Left lung (tissue), 10 donors: Measurements from ENCODE around the gene ANGPTL4. TPM values are rescaled to one million over a fixed set of nuclear protein-coding genes. Genes with fewer than 3 reads are reported as not detected.

Experiments used
- ATAC-seq: fragments of 200-7000 bp; cut with Tn5 transposase; one replicate; pipeline ENCODE4 v1.9.1; 2020; ENCODE audit warnings: moderate library complexity
- DNase-seq, 4 donors: peaks; one replicate each; pipeline ENCODE4 v3.0.0-alpha.2; 2013 to 2020
- H3K27ac ChIP-seq, 2 donors: fragments of 200-600 bp; sonication (generic) in 1 of 2; one replicate each; pipeline versions ENCODE4 v1.5.0 to v1.8.0; 2020 to 2021
- H3K27me3 ChIP-seq, 2 donors: fragments of 200-600 bp; sonication (generic) in 1 of 2; one replicate each; pipeline versions ENCODE4 v1.5.0 to v1.8.0; 2020 to 2021
- H3K36me3 ChIP-seq, 2 donors: fragments of 200-600 bp; sonication (generic) in 1 of 2; one replicate each; pipeline versions ENCODE4 v1.5.0 to v1.8.0; 2020 to 2021
- H3K4me1 ChIP-seq, 2 donors: fragments of 200-600 bp; one replicate each; pipeline ENCODE4 v1.8.0; 2021
- H3K4me3 ChIP-seq, 2 donors: fragments of 200-600 bp; sonication (generic) in 1 of 2; one replicate each; pipeline versions ENCODE4 v1.5.0 to v1.8.0; 2020 to 2021; ENCODE audit warnings: mild to moderate bottlenecking in 1 of 2
- H3K9me3 ChIP-seq, 2 donors: fragments of 200-600 bp; sonication (generic) in 1 of 2; one replicate each; pipeline versions ENCODE4 v1.5.0 to v1.8.0; 2020 to 2021
- CTCF ChIP-seq, 2 donors: fragments of 200-600 bp; sonication (generic) in 1 of 2; IDR thresholded peaks; one replicate each; pipeline versions ENCODE4 v1.5.0 to v1.8.0; 2021; ENCODE audit warnings: antibody characterized with exemption in 2 of 2
- intact Hi-C, 2 donors: fragments of 100-400 bp; cut with DNase I; formaldehyde crosslinking; loops; one replicate each; pipeline versions ENCODE4 v1.11.2 to v1.14.2; 2022
- polyA plus RNA-seq, 6 donors: library from polyadenylated mRNA; unstranded; fragments of 120-200 nt; gene quantifications; one replicate each; pipeline ENCODE4 v1.2.1, GENCODE V29; 2013; ENCODE audit not compliant: insufficient read length in 6 of 6
- total RNA-seq, 2 donors: library from RNA; stranded (reverse); fragmentation: NEBNext Ultra II Directional; extraction: Animal tissue kit (Norgen Biotek cat#: 25700); gene quantifications; one replicate each; pipeline ENCODE4 v1.2.1, GENCODE V29; 2021
- donor health status: DM: no; HTN: yes; CAD: no.
- donor health status: DM: no; HTN: no; CAD: no.

The ANGPTL4 gene
- total and polyA plus RNA-seq, 8 donors, result 2.5 to 24.8 (median 4.3) TPM

DNA sequence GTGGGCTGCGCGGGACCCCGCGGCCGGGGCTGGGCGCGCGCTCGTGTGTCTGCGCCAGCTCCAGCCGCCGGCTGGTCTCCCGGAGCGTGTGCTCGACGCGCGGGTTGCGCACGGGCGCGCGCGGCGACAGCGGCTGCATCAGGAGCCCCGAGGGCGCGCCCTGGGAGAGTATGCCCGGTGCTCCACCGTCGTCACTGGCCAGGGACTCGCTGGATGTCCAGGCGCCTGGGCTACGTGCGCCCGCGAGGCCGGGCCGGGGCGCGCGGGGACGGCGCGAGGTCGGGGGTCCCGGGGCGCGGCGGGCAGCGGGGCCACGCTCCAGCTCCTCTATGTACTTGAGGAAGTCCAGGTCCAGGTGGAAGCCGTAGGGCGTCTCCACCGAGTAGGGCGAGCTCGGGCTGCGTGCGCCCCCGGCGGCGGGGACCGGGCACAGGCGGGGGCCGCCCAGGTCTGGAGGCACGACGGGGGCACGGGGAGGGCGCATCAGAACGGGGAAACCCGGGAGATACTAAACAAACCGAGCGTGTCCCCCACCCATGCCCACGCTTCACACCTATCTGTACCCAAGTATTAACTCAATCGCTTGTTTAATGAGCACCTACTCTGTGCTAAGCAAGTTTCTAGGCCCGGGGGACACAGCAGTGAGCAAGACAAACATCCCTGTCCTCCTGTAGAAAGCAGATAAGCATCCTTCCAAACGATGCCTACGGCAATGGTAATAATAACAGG, 28.4 kb upstream of the ANGPTL4 start:
- ATAC-seq (peak; percentile 31), DNase-seq (no peak)
- H3K4me3 ChIP-seq, result peak overlapping the region in 1 of 2 donors; percentile 14
- intact Hi-C loops, result no loop called here
- H3K9me3 ChIP-seq, result no peaks in the 10 kb centered on the region
- H3K4me1 ChIP-seq, result peaks cover 0 to 45% of the 10 kb centered on the region in 2 donors
- peak overlapping the region in 1 of 2 donors; percentile 18 for H3K27ac ChIP-seq
- no peaks in the 10 kb centered on the region for H3K36me3 ChIP-seq
- no peak for TF ChIP-seq CTCF (IDR thresholded peaks at IDR 0.05)
- H3K27me3 ChIP-seq, result peaks cover 24 to 69% of the 10 kb centered on the region in 2 donors

DNA sequence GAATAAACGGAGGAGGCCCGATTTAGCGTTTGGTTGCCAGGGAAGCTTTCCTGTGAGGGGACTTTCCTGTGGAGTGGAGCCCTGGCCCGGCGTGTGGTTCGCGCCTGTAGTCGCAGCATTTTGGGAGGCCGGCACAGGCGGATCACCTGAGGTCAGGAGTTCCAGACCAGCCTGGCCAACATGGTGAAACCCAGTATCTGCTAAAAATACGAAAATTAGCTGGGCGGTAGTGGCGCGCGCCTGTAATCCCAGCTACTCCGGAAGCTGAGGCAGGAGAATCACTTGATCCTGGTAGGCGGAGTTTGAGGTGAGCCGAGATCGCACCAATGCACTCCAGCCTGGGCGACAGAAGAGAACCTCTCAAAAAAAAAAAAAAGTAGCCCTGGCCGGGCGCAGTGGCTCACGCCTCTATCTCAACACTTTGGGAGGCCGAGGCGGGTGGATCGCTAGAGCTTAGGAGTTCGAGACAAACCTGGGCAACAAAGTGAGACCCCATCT, 27.8 kb upstream of the ANGPTL4 start:
- no peak overlapping the region for H3K4me3 ChIP-seq
- intact Hi-C loops, result no loop called here
- TF ChIP-seq CTCF (IDR thresholded peaks at IDR 0.05), result no peak
- H3K27ac ChIP-seq, result peak overlapping the region in 1 of 2 donors; percentile 18
- peaks cover 24 to 75% of the 10 kb centered on the region in 2 donors for H3K27me3 ChIP-seq
- no peaks in the 10 kb centered on the region for H3K36me3 ChIP-seq
- peaks cover 0 to 48% of the 10 kb centered on the region in 2 donors for H3K4me1 ChIP-seq
- DNase-seq (no peak), ATAC-seq (peak; percentile 25)
- H3K9me3 ChIP-seq, result no peaks in the 10 kb centered on the region

DNA sequence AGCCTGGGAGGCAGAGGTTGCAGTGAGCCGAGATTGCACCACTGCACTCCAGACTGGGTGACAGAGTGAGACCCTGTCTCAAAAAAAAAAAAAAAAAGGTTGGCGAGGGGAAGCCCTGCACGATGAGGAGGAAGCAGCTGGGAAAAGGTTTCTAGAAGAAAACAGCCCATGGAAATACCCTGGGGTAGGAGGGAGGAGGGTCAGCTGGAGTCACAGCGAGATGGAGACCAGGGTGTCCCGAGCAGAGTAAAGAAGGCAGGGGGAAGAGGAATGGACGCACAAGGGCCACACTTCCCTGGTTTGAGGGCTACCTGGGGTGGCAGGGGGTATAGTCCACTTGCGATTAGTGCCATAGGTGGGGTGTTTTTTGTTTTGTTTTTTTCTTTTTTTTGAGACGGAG, 27.3 kb upstream of the ANGPTL4 start:
- no peak for ATAC-seq
- intact Hi-C loops, result no loop called here
- Histone ChIP-seq H3K4me1 (peaks cover 0 to 51% of the 10 kb centered on the region in 2 donors), H3K9me3 (no peaks in the 10 kb centered on the region), H3K4me3 (no peak overlapping the region), H3K27ac (peak overlapping the region in 1 of 2 donors; percentile 8), H3K27me3 (peaks cover 24 to 80% of the 10 kb centered on the region in 2 donors), H3K36me3 (no peaks in the 10 kb centered on the region)
- no peak for DNase-seq
- TF ChIP-seq CTCF (IDR thresholded peaks at IDR 0.05), result no peak

GRCh38 chr19:8337728-8338127, 26.2 kb upstream of the ANGPTL4 start:
- intact Hi-C loops, result no loop called here
- H3K27me3 ChIP-seq, result peaks cover 24 to 85% of the 10 kb centered on the region in 2 donors
- H3K27ac ChIP-seq, result no peak overlapping the region
- ATAC-seq (no peak), DNase-seq (no peak)
- no peaks in the 10 kb centered on the region for H3K36me3 ChIP-seq
- no peak overlapping the region for H3K4me3 ChIP-seq
- H3K9me3 ChIP-seq, result no peaks in the 10 kb centered on the region
- no peak for TF ChIP-seq CTCF (IDR thresholded peaks at IDR 0.05)
- peaks cover 0 to 54% of the 10 kb centered on the region in 2 donors for H3K4me1 ChIP-seq

DNA sequence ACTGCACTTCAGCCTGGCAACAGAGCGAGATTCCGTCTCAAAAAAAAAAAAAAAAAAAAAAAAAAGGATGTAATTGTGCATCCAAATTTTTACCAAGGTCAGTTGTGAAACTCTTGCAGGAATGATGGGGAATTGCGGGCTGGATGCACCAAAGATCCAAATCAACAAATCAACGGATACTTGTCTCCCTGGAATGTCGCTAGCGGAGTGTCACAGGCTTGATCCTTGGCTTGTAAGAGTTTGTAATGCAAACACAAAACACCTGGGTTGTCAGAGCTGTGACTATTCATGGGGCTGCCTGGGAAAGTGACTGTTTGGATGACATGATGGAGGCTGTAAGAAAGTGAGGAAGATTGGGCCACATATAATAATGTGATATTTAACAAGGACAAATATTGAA, 25.1 kb upstream of the ANGPTL4 start:
- peaks cover 0 to 58% of the 10 kb centered on the region in 2 donors for H3K4me1 ChIP-seq
- peaks cover 15 to 85% of the 10 kb centered on the region in 2 donors for H3K27me3 ChIP-seq
- no peak for TF ChIP-seq CTCF (IDR thresholded peaks at IDR 0.05)
- DNase-seq (no peak), ATAC-seq (no peak)
- intact Hi-C loops, result no loop called here
- H3K9me3 ChIP-seq, result no peaks in the 10 kb centered on the region
- no peak overlapping the region for H3K4me3 ChIP-seq
- no peak overlapping the region for H3K27ac ChIP-seq
- no peaks in the 10 kb centered on the region for H3K36me3 ChIP-seq
